Neuron (in vitro differentiated cells): ENCODE data around the gene C16orf87.

Experiments used
- H2AFZ ChIP-seq: one replicate; pipeline ENCODE4 v1.6.1; 2013; ENCODE audit warnings: low read depth, mild to moderate bottlenecking, inconsistent platforms, low read length, moderate library complexity
- H3K27me3 ChIP-seq: one replicate; pipeline ENCODE4 v1.6.1; 2013; ENCODE audit warnings: low read length; ENCODE audit not compliant: insufficient read depth
- H3K36me3 ChIP-seq: one replicate; pipeline ENCODE4 v1.6.1; 2013; ENCODE audit warnings: low read length; ENCODE audit not compliant: insufficient read depth
- H3K4me1 ChIP-seq: one replicate; pipeline ENCODE4 v1.6.1; 2013; ENCODE audit warnings: low read length; ENCODE audit not compliant: insufficient read depth
- H3K4me3 ChIP-seq: 2 replicates; pipeline ENCODE4 v1.5.1; 2013; ENCODE audit warnings: mild to moderate bottlenecking, low read length, moderate library complexity
- H3K9me3 ChIP-seq: one replicate; pipeline ENCODE4 v1.6.1; 2013; ENCODE audit warnings: low read length

The C16orf87 gene

DNA sequence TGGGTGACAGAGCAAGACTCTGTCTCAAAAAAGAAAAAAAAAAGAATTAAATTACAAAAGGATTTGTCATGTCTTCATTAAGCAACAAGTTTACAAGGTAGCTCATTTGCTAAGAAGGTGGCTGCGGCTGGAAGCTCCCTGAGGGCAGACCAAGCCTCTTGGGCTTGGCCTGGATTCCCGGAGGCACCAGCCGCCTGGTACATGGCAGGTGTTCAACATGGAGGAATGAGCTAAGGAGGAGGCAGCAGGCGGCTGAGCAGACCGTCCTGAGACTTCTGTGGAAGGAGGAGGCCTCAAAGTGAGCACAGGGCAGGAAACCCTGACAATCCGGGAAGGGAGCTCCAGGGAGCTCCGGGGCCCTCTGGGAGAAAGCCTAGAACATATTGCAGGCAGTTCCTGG, 79.6 kb downstream of the C16orf87 start:
- H2AFZ ChIP-seq, result no peak overlapping the region
- no peaks in the 10 kb centered on the region for H3K27me3 ChIP-seq
- no peaks in the 10 kb centered on the region for H3K9me3 ChIP-seq
- H3K4me1 ChIP-seq, result peaks cover 25% of the 10 kb centered on the region
- H3K36me3 ChIP-seq, result no peaks in the 10 kb centered on the region
- no peak overlapping the region for H3K4me3 ChIP-seq

DNA sequence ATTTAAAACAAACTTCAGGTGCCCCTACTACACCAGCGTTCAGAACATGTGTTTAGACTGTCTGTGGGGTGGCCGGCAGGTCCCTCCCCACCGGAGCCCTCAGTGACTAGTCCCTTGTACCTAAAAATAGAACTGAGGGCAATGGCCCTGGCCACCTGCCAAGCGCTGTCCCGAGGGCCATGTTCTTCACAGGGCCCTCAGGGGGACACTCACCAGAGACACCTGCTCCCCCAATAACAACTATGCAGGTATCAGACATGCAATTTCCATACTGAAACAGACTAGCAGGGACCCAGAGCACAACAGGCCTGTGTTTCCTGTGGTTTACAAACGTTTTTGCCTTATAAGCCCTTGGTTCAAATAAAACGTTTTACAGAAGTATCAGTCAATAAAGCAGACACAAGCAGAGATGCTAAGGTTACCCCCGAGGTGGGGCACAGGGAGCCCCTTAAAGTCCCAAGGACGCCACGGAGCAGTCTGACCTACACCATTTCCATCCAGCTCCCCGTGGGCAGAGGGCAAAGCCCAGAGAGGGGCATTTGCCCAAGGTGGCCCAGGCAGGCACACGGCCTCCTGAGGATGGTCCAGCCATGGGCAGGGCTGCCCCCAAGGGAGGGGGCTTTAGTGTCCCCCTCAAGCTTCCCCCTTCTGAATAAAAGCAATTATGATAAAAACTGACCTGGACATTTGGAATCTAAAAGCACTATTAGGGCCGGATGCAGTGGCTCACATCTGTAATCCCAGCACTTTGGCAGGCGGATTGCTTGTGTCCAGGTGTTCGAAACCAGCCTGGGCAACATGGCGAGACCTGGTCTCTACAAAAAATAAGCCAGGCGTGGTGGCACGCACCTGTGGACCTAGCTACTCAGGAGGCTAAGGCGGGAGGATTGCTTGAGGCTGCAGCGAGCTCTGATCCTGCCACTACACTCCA, 81.9 kb downstream of the C16orf87 start:
- no peaks in the 10 kb centered on the region for H3K27me3 ChIP-seq
- H3K4me1 ChIP-seq, result peaks cover 30% of the 10 kb centered on the region
- H3K9me3 ChIP-seq, result no peaks in the 10 kb centered on the region
- H3K36me3 ChIP-seq, result no peaks in the 10 kb centered on the region
- H3K4me3 ChIP-seq, result no peak overlapping the region
- H2AFZ ChIP-seq, result peak overlapping the region; percentile 79

DNA sequence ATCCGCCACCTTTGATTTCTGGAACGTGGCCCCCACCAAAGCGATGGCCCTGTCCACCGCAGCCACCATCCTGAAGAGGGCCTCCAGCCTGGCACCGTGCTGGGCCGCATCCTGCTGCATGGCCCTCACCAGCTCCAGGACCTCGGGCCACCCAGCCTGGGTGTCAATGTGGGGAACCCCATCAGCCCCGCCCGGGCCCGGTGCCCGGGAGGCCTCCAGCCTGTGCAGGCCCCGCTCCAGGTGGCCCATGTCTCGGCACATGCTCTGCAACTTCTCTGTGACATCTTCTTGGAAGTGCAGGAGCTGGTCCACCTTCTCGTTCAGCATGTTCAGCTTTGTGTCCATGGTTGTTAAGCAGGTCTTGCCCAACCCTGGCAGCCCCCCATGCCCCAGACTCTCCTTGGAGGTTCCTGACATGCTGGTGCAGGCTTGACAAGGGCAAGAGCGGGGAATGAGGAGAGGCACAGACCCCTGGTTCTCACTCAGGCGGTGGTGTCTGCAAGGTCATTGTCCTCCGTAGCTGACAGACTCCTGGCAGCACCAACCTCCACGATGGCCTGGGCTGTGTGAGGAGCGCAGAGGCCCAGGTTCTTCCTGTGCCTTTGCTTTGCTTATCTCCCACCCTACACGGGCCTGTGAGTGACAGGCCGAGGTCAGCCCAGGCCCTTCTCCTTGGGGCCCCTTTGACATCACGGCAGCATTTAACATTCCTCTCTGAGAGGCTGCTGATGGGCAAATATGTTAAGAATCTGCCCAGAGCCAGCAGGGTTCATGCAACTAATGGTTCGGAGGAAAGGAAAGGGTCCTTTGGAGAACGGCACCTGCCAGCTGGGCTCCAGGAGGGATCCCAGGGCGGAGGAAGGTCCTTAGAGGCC, 83.0 kb downstream of the C16orf87 start, which contains the start of gene MYLK3:
Gene MYLK3 (minus strand): TSS at position 568 of the 875 bp plus-strand sequence. CDS start 151 bp downstream, at position 417.
- no peaks in the 10 kb centered on the region for H3K36me3 ChIP-seq
- H3K9me3 ChIP-seq, result no peaks in the 10 kb centered on the region
- peak within 1 kb of the TSS; percentile 79 for H2AFZ ChIP-seq
- no peak within 1 kb of the TSS for H3K4me3 ChIP-seq
- no peaks in the 10 kb centered on the region for H3K27me3 ChIP-seq
- H3K4me1 ChIP-seq, result peaks cover 35% of the 10 kb centered on the region

DNA sequence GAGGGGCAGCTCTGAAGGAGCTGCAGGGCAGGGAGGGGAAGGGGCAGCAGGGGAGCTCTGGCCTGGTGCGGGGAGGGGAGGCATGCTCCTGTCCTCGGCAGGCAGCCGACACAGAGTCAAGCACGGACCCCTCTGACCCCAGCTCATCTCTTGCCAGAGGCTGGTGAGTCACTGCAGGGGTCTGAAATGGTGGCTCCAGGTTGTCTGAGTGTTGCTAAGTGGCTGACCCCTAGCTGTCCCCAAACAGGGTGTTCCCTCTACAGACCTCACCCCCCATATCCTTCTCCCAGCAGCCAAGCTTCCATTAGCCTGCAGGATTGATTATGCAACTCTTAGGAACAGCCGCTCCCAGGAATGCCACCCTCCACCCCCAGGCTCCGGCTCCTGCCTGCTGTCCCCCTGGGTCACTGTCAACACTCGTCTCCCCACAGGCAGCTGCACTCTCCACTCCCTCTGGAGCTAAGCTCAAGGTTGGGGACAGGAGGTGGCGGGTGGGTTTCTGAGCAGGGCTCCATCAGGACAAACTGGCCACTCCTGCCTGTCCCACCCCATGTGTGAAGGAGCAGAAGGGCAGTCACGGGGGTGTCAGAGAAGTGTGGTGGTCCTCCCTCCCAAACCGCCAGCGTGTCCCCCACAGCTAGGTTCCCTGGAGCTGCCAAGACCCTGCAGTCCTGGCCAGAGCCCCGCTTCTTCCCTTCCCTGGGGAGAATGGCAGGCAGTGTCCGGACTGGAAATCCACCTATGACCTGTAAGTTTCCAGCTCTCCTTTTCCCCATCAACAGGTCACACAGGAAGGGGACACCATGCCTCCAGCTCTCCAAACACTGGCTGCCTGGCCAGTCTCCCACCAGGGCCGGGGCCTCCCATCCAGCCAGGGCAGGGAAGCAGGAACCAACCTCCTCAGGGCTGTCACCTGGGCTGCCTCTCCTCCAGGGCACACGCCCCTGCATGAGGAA, 83.9 kb downstream of the C16orf87 start:
- no peaks in the 10 kb centered on the region for H3K36me3 ChIP-seq
- peaks cover 35% of the 10 kb centered on the region for H3K4me1 ChIP-seq
- no peak overlapping the region for H3K4me3 ChIP-seq
- no peak overlapping the region for H2AFZ ChIP-seq
- no peaks in the 10 kb centered on the region for H3K9me3 ChIP-seq
- H3K27me3 ChIP-seq, result no peaks in the 10 kb centered on the region
